ENCODE results near the gene EXOC6. TPM values are rescaled to one million over a fixed set of nuclear protein-coding genes. Genes with fewer than 3 reads are reported as not detected.

Gene EXOC6
- total and polyA plus RNA-seq, 2 of the 13 experiments (the other 11 are each of a cell fraction or from before 2014, with no cell fraction given): 22.2 to 29.2 TPM

DNA sequence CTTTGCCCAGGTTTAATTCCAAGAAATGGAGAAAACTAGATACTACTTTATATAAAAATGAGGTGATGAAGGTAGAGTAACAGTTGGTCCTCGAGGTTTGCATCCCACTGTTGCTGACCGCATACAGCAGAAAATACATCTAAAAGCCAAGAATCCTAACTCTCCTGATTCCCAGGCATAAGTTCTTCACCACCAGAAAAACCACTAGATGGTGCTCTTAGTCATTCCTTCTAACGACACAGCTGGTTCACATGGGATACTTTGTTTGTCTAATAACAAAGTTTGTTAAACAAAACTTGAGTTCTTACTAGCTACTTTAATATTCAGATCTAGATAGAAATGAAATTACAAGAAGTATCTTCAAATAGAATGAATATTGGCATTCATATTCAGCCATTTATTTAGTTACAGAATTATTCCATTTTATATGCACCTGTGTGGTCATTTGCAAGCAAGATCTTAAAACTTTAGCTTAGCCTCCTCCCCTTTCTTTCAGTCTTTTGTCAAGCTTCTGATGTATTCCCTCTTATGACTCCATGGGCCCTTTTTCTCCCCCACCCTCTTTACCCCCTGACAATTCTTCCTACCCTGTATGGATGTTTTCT lies 158.2 kb downstream of the EXOC6 start:
- WGBS (ENCODE audit: low lambda C conversion rate): 9% methylated on average over 3 of the region's 3 CpGs
- in situ Hi-C loops (cut with HindIII; ENCODE audit: extremely low pct_ligation_motif_present, low pct_unique_long_range_greater_than_20kb): loop anchor here (10.0 kb wide), 1 partner anchor 348 kb away; no protein-coding TSS in a partner anchor
- no peak for TF ChIP-seq HNF4G (IDR thresholded peaks at IDR 0.05; ENCODE audit: borderline replicate concordance, low read depth, low read length)
- no peak for TF ChIP-seq HNF4G (CRISPR knock-in tag; IDR thresholded peaks at IDR 0.05; ENCODE audit: borderline replicate concordance, low read depth)
- TF ChIP-seq, protein P1, sequence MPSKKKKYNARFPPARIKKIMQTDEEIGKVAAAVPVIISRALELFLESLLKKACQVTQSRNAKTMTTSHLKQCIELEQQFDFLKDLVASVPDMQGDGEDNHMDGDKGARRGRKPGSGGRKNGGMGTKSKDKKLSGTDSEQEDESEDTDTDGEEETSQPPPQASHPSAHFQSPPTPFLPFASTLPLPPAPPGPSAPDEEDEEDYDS (CRISPR knock-in tag; IDR thresholded peaks at IDR 0.05): no peak
- TF ChIP-seq, protein P2, sequence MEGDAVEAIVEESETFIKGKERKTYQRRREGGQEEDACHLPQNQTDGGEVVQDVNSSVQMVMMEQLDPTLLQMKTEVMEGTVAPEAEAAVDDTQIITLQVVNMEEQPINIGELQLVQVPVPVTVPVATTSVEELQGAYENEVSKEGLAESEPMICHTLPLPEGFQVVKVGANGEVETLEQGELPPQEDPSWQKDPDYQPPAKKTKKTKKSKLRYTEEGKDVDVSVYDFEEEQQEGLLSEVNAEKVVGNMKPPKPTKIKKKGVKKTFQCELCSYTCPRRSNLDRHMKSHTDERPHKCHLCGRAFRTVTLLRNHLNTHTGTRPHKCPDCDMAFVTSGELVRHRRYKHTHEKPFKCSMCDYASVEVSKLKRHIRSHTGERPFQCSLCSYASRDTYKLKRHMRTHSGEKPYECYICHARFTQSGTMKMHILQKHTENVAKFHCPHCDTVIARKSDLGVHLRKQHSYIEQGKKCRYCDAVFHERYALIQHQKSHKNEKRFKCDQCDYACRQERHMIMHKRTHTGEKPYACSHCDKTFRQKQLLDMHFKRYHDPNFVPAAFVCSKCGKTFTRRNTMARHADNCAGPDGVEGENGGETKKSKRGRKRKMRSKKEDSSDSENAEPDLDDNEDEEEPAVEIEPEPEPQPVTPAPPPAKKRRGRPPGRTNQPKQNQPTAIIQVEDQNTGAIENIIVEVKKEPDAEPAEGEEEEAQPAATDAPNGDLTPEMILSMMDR (CRISPR knock-in tag; IDR thresholded peaks at IDR 0.05): peak; percentile 79
- TF ChIP-seq ZFP36 (IDR thresholded peaks at IDR 0.05; ENCODE audit: borderline replicate concordance, low read depth, low read length, partially characterized antibody): no peak
- no peak for TF ChIP-seq ZNF737 (CRISPR knock-in tag; IDR thresholded peaks at IDR 0.05; ENCODE audit: borderline replicate concordance)
- TF ChIP-seq HDAC2 (CRISPR knock-in tag; IDR thresholded peaks at IDR 0.05): no peak
- peak; percentile 61 for TF ChIP-seq RAD21 (CRISPR knock-in tag; IDR thresholded peaks at IDR 0.05)
- TF ChIP-seq NCOA1 (CRISPR knock-in tag; IDR thresholded peaks at IDR 0.05): no peak
- TF ChIP-seq ZNF350 (CRISPR knock-in tag; IDR thresholded peaks at IDR 0.05; ENCODE audit: borderline replicate concordance, low read depth): no peak
- no peak for TF ChIP-seq ZNF160 (CRISPR knock-in tag; IDR thresholded peaks at IDR 0.05)
- TF ChIP-seq ZSCAN25 (CRISPR knock-in tag; IDR thresholded peaks at IDR 0.05): no peak
- TF ChIP-seq, protein P3, sequence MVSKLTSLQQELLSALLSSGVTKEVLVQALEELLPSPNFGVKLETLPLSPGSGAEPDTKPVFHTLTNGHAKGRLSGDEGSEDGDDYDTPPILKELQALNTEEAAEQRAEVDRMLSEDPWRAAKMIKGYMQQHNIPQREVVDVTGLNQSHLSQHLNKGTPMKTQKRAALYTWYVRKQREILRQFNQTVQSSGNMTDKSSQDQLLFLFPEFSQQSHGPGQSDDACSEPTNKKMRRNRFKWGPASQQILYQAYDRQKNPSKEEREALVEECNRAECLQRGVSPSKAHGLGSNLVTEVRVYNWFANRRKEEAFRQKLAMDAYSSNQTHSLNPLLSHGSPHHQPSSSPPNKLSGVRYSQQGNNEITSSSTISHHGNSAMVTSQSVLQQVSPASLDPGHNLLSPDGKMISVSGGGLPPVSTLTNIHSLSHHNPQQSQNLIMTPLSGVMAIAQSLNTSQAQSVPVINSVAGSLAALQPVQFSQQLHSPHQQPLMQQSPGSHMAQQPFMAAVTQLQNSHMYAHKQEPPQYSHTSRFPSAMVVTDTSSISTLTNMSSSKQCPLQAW (CRISPR knock-in tag; IDR thresholded peaks at IDR 0.05): no peak
- TF ChIP-seq PPARG (CRISPR knock-in tag; conservative IDR thresholded peaks at IDR 0.05): 0 out of 2 replicates have a peak, but pooled peaks have one; percentile 21
- no peak for TF ChIP-seq ZMYM2 (CRISPR knock-in tag; IDR thresholded peaks at IDR 0.05)
- TF ChIP-seq STAG1 (CRISPR knock-in tag; IDR thresholded peaks at IDR 0.05): peak; percentile 74
- TF ChIP-seq, protein P4, sequence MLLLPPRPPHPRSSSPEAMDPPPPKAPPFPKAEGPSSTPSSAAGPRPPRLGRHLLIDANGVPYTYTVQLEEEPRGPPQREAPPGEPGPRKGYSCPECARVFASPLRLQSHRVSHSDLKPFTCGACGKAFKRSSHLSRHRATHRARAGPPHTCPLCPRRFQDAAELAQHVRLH (CRISPR knock-in tag; IDR thresholded peaks at IDR 0.05; ENCODE audit: borderline replicate concordance, low read depth): no peak
- no peak for TF ChIP-seq ZNF180 (CRISPR knock-in tag; IDR thresholded peaks at IDR 0.05; ENCODE audit: borderline replicate concordance, low read depth)
- TF ChIP-seq SUZ12 (IDR thresholded peaks at IDR 0.05; ENCODE audit: low read depth, low read length): no peak
- no peak for TF ChIP-seq ZNF678 (CRISPR knock-in tag; IDR thresholded peaks at IDR 0.05)
- TF ChIP-seq TEAD3 (CRISPR knock-in tag; optimal IDR thresholded peaks at IDR 0.05; ENCODE audit: borderline replicate concordance): peak; percentile 9
- TF ChIP-seq ATF7-NPFF (CRISPR knock-in tag; IDR thresholded peaks at IDR 0.05; ENCODE audit: low read depth): no peak
- no peak for TF ChIP-seq ZNF383 (CRISPR knock-in tag; IDR thresholded peaks at IDR 0.05; ENCODE audit: borderline replicate concordance)

More for the DNA sequence above, 158.2 kb downstream of the EXOC6 start:
- ChIA-PET CTCF (ENCODE audit: low intra/inter-chr PET ratio, low total read pairs) (interaction anchor here (0.7 to 1.5 kb wide), 5 partner anchors 33 to 346 kb away, joined by 3 to 9 read pairs (median 5); no protein-coding TSS in a partner anchor), POLR2A (no interaction called here)
- H3K9ac ChIP-seq (ENCODE audit: insufficient read depth, low read depth, low read length): no peak overlapping the region
- FAIRE-seq (peak; percentile 90), DNase-seq (ENCODE audit: low spot score) (peak; percentile 43), ATAC-seq (peak; percentile 78)
- no peaks in the 10 kb centered on the region for H4K20me1 ChIP-seq (ENCODE audit: insufficient read depth, low read length)
- H3K9me3 ChIP-seq (ENCODE audit: low read length): no peaks in the 10 kb centered on the region
- H3K79me2 ChIP-seq (ENCODE audit: insufficient read depth, low read length): no peaks in the 10 kb centered on the region
- intact Hi-C loops (cut with micrococcal nuclease; ENCODE audit: unreplicated experiment): loop anchor here (1.0 to 5.0 kb wide), 3 partner anchors 33 to 351 kb away; no protein-coding TSS in a partner anchor
- H2AFZ ChIP-seq (ENCODE audit: low read length): no peak overlapping the region
- H3K4me1 ChIP-seq (ENCODE audit: insufficient read depth, low read length): no peaks in the 10 kb centered on the region
- H3K4me2 ChIP-seq (ENCODE audit: low read depth, low read length): no peak overlapping the region
- H3K27me3 ChIP-seq (ENCODE audit: control insufficient read depth in 1 of 2, insufficient read depth in 2 of 2, low read length in 2 of 2): no peaks in the 10 kb centered on the region
- peaks cover 0 to 1% of the 10 kb centered on the region in 2 experiments; a peak in 1 of 5 replicates for H3K36me3 ChIP-seq (replicated peaks in 1 of 2; ENCODE audit: control insufficient read depth in 1 of 2, insufficient read depth in 2 of 2, low read length in 2 of 2)
- no peak overlapping the region for H3K27ac ChIP-seq (ENCODE audit: extremely low read length, insufficient read depth, low read length)
- BruUV-seq (replicated peaks): no TSS peak
- H3K4me3 ChIP-seq (replicated peaks in 1 of 3; ENCODE audit: insufficient read depth in 1 of 3, low read depth in 2 of 3, low read length in 3 of 3): no peak overlapping the region
